ENCODE measurements around the gene CADM2.
"Not testable (repeated sequence)": the region's sequence is repeated elsewhere in the genome, so short reads cannot be mapped to it uniquely, and the experiment has no call there.

Gene CADM2

GRCh38 chr3:85120879-85121278, 162.1 kb downstream of the CADM2 start:
- Histone ChIP-seq H3K36me3 (ENCODE audit: insufficient read depth) (no peaks in the 10 kb centered on the region), H3K27ac (no peak overlapping the region)
- no peak for TF ChIP-seq CTCF (conservative IDR thresholded peaks at IDR 0.05; ENCODE audit: low read depth, low read length)

GRCh38 chr3:85132864-85133263, 174.1 kb downstream of the CADM2 start:
- H3K27ac ChIP-seq; H3K4me1 ChIP-seq (ENCODE audit: low read depth, poor library complexity, severe bottlenecking); H3K27me3 ChIP-seq (ENCODE audit: insufficient read depth, low read depth); H3K4me3 ChIP-seq (IDR thresholded peaks at IDR 0.05; ENCODE audit: insufficient read depth, low read depth, low read length); H3K79me2 ChIP-seq (ENCODE audit: insufficient read depth, low read depth); H2AFZ ChIP-seq (ENCODE audit: low read depth); H3K36me3 ChIP-seq (ENCODE audit: insufficient read depth); H3K4me2 ChIP-seq; H3K9ac ChIP-seq; H4K20me1 ChIP-seq (ENCODE audit: insufficient read depth): not testable (repeated sequence)

More at GRCh38 chr3:85120879-85121278, 162.1 kb downstream of the CADM2 start:
- H2AFZ ChIP-seq (ENCODE audit: low read depth) = no peak overlapping the region
- no peak overlapping the region for H3K4me2 ChIP-seq
- no peak overlapping the region for H3K4me3 ChIP-seq (IDR thresholded peaks at IDR 0.05; ENCODE audit: insufficient read depth, low read depth, low read length)
- no peaks in the 10 kb centered on the region for H3K4me1 ChIP-seq (ENCODE audit: low read depth, poor library complexity, severe bottlenecking)
- H3K27me3 ChIP-seq (ENCODE audit: insufficient read depth, low read depth) = no peaks in the 10 kb centered on the region
- H4K20me1 ChIP-seq (ENCODE audit: insufficient read depth) = no peaks in the 10 kb centered on the region
- H3K79me2 ChIP-seq (ENCODE audit: insufficient read depth, low read depth) = no peaks in the 10 kb centered on the region
- no peak overlapping the region for H3K9ac ChIP-seq

GRCh38 chr3:85133691-85134420, 175.1 kb downstream of the CADM2 start:
- H3K9ac ChIP-seq; H3K4me2 ChIP-seq; H3K4me1 ChIP-seq (ENCODE audit: low read depth, poor library complexity, severe bottlenecking); H3K4me3 ChIP-seq (IDR thresholded peaks at IDR 0.05; ENCODE audit: insufficient read depth, low read depth, low read length); H3K79me2 ChIP-seq (ENCODE audit: insufficient read depth, low read depth); H3K27ac ChIP-seq; H3K27me3 ChIP-seq (ENCODE audit: insufficient read depth, low read depth); H3K36me3 ChIP-seq (ENCODE audit: insufficient read depth); H2AFZ ChIP-seq (ENCODE audit: low read depth); H4K20me1 ChIP-seq (ENCODE audit: insufficient read depth): not testable (repeated sequence)

GRCh38 chr3:85142626-85143025, 183.8 kb downstream of the CADM2 start:
- no peak overlapping the region for H2AFZ ChIP-seq (ENCODE audit: low read depth)
- H3K4me3 ChIP-seq (IDR thresholded peaks at IDR 0.05; ENCODE audit: insufficient read depth, low read depth, low read length) = no peak overlapping the region
- no peak for TF ChIP-seq CTCF (conservative IDR thresholded peaks at IDR 0.05; ENCODE audit: low read depth, low read length)
- no peaks in the 10 kb centered on the region for H3K27me3 ChIP-seq (ENCODE audit: insufficient read depth, low read depth)
- no peak overlapping the region for H3K27ac ChIP-seq
- no peak overlapping the region for H3K9ac ChIP-seq
- H3K36me3 ChIP-seq (ENCODE audit: insufficient read depth) = no peaks in the 10 kb centered on the region
- H3K4me2 ChIP-seq = no peak overlapping the region
- H3K4me1 ChIP-seq (ENCODE audit: low read depth, poor library complexity, severe bottlenecking) = no peaks in the 10 kb centered on the region
- no peaks in the 10 kb centered on the region for H3K79me2 ChIP-seq (ENCODE audit: insufficient read depth, low read depth)
- no peaks in the 10 kb centered on the region for H4K20me1 ChIP-seq (ENCODE audit: insufficient read depth)

- H3K27me3 ChIP-seq (ENCODE audit: insufficient read depth, low read depth) = no peaks in the 10 kb centered on the region
- H3K9ac ChIP-seq = no peak overlapping the region
- H3K4me2 ChIP-seq = no peak overlapping the region
- H3K79me2 ChIP-seq (ENCODE audit: insufficient read depth, low read depth) = no peaks in the 10 kb centered on the region
- no peak overlapping the region for H3K4me3 ChIP-seq (IDR thresholded peaks at IDR 0.05; ENCODE audit: insufficient read depth, low read depth, low read length)
- H2AFZ ChIP-seq (ENCODE audit: low read depth) = no peak overlapping the region
- H3K4me1 ChIP-seq (ENCODE audit: low read depth, poor library complexity, severe bottlenecking) = no peaks in the 10 kb centered on the region
- no peaks in the 10 kb centered on the region for H4K20me1 ChIP-seq (ENCODE audit: insufficient read depth)
- no peak for TF ChIP-seq CTCF (conservative IDR thresholded peaks at IDR 0.05; ENCODE audit: low read depth, low read length)
- no peaks in the 10 kb centered on the region for H3K36me3 ChIP-seq (ENCODE audit: insufficient read depth)
- H3K27ac ChIP-seq = no peak overlapping the region
Observed at GRCh38 chr3:85148036-85148435, 189.2 kb downstream of the CADM2 start.

All from KMS-11 (cell line).